Esophagus muscularis mucosa (tissue), 4 donors: ENCODE data around the gene PPP2R5D.

Experiments used
- EP300 ChIP-seq: sonication (generic); formaldehyde crosslinking; IDR thresholded peaks from one replicate; pipeline ENCODE4 v1.6.1; 2017; ENCODE audit warnings: antibody characterized with exemption
- POLR2A ChIP-seq: fragments of 450-650 bp; IDR thresholded peaks from one replicate; pipeline ENCODE4 v1.6.1; 2017; ENCODE audit warnings: antibody characterized with exemption, moderate library complexity, mild to moderate bottlenecking, low read depth
- POLR2AphosphoS5 ChIP-seq, 2 donors: sonication (generic); formaldehyde crosslinking; IDR thresholded peaks; one replicate each; pipeline ENCODE4 v1.6.1; 2017; ENCODE audit warnings: antibody characterized with exemption in 2 of 2
- TF ChIP-seq, protein P1 (sequence below), 3 experiments: fragments of 200-600 bp in 2 of 3; fragments of 450-650 bp in 1 of 3; sonication (generic) in 2 of 3; IDR thresholded peaks; one replicate each; pipeline ENCODE4 v1.5.1; 2017 to 2019; ENCODE audit warnings: antibody characterized with exemption in 3 of 3, mild to moderate bottlenecking in 2 of 3, moderate library complexity in 1 of 3

DNA sequence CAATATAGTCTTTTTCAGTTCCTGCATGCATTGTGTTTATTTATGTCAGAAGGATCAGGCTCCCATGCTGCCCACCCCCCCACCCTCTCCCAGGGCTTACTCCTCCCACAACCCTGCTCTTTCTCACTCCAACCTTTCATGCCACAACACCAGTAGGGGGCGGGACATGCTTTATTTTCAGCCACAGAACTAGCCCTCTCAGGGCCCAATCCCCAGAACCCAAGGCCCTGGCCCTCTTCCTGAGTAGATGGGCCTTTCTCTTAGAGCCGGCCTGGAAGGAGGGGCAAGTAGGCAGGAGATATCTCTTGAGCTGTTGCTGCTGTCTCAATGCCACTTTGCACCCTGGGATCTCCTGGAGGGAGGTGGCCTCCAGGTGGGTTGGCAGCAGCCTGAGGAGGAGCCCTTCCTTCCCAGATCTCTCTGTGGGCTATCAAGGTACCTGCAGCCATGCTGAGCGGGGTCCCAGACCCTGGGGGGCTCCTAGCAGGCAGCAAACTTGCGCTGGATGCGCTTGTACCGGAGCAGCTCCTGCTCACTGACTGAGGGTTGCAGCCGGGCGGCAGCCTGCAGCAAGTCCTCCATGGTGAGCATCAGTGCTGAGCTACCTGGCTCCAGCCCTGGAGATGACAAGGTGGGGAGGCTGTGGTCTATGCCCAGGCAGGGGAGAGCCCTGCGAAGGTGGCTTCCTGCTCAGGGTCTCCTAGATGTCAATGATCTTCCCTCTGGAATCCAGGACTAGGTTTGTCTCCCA, 20.3 kb upstream of the PPP2R5D start:
- no peak for TF ChIP-seq POLR2A
- no peak for TF ChIP-seq POLR2AphosphoS5 (IDR thresholded peaks at IDR 0.05)
- TF ChIP-seq, protein P1, sequence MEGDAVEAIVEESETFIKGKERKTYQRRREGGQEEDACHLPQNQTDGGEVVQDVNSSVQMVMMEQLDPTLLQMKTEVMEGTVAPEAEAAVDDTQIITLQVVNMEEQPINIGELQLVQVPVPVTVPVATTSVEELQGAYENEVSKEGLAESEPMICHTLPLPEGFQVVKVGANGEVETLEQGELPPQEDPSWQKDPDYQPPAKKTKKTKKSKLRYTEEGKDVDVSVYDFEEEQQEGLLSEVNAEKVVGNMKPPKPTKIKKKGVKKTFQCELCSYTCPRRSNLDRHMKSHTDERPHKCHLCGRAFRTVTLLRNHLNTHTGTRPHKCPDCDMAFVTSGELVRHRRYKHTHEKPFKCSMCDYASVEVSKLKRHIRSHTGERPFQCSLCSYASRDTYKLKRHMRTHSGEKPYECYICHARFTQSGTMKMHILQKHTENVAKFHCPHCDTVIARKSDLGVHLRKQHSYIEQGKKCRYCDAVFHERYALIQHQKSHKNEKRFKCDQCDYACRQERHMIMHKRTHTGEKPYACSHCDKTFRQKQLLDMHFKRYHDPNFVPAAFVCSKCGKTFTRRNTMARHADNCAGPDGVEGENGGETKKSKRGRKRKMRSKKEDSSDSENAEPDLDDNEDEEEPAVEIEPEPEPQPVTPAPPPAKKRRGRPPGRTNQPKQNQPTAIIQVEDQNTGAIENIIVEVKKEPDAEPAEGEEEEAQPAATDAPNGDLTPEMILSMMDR (IDR thresholded peaks at IDR 0.05): no peak
- TF ChIP-seq EP300: no peak
